ENCODE results near the gene PDE3A.

GRCh38 chr12:20576528-20576927 is 208.2 kb downstream of the PDE3A start:
- TF ChIP-seq POLR2AphosphoS5 (IDR thresholded peaks at IDR 0.05; ENCODE audit: borderline replicate concordance, low read depth, low read length) = no peak
- no peak for TF ChIP-seq EZH2 (IDR thresholded peaks at IDR 0.05)

Measured in SK-N-MC (cell line).